GM19395 (cell line): Measurements from ENCODE around the gene LRRC73.
"Not testable (repeated sequence)": the region's sequence is repeated elsewhere in the genome, so short reads cannot be mapped to it uniquely, and the experiment has no call there.

Experiments
- ATAC-seq: cut with Tn5 transposase; IDR thresholded peaks from one replicate; pipeline ENCODE4 v1.9.1; 2021; ENCODE audit warnings: mild to moderate bottlenecking, moderate library complexity; ENCODE audit not compliant: unreplicated experiment

LRRC73 gene

DNA sequence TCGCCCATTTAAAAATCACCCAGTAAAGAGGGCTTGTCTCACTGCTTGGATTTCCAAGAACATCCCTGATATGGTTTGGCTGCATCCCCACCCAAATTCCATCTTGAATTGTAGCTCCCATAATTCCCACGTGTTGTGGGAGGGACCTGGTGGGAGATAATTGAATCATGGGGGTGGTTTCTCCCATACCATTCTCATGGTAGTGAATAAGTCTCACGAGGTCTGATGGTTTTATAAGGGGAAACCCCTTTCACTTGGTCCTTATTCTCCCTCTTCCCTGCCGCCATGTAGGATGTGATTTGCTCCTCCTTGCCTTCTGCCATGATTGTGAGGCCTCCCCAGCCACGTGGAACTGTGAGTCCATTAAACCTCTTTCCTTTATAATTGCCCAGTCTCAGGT lies 42.9 kb downstream of the LRRC73 start:
- not testable (repeated sequence) for ATAC-seq

DNA sequence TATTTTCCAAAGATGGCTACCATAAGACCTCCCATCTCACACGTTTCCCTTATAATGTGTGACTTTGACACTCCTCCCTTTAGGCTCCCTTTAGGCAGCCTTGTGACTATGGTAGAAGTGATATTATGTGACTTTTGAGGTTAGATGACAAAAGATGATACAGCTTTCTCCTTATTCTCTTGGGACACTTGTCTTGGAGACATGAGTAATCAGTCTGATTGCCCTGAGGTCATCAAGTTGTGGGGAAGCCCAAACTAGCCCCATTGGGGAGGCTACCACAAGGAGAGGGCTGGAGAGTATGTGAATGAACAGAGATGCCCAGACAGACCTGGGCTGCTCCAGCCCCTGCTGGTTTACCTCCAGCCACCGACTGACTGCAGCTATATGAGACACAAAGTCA lies 44.2 kb downstream of the LRRC73 start:
- no peak for ATAC-seq

- ATAC-seq = no peak
These were observed 45.8 kb downstream of the LRRC73 start for GRCh38 chr6:43464337-43464736.

GRCh38 chr6:43461936-43462335 lies 48.2 kb downstream of the LRRC73 start:
- no peak for ATAC-seq

GRCh38 chr6:43460032-43460431 lies 50.1 kb downstream of the LRRC73 start:
- no peak for ATAC-seq

DNA sequence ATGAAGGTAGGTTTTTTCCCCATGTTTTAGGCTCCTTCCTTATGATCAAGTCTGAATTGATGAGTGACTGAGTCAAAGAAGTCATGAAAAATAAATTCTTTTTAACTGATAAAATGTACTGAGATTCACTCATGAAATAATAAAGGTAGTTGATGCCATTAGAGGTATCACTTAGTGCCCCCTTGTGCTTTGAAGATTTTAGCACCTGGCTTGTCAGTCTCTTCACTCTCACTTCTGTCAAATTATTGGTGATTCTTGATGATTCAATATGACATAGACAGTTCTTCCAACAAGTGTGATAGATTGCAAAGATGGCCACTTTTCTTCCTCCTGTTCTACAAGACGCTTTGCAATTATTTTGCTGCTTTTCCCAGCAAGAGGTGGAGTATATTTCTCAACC lies 50.6 kb downstream of the LRRC73 start:
- no peak for ATAC-seq

GRCh38 chr6:43458154-43458553 lies 52.0 kb downstream of the LRRC73 start:
- not testable (repeated sequence) for ATAC-seq

- no peak for ATAC-seq
These were observed 52.5 kb downstream of the LRRC73 start for GRCh38 chr6:43457643-43458042.
